GM18511 (cell line): Measurements from ENCODE around the gene PCAT6.
"Not testable (repeated sequence)": the region's sequence is repeated elsewhere in the genome, so short reads cannot be mapped to it uniquely, and the experiment has no call there.

Experiments used
- ATAC-seq: cut with Tn5 transposase; IDR thresholded peaks from one replicate; pipeline ENCODE4 v1.9.1; 2021; ENCODE audit warnings: mild to moderate bottlenecking, moderate library complexity; ENCODE audit not compliant: unreplicated experiment

Gene PCAT6

DNA sequence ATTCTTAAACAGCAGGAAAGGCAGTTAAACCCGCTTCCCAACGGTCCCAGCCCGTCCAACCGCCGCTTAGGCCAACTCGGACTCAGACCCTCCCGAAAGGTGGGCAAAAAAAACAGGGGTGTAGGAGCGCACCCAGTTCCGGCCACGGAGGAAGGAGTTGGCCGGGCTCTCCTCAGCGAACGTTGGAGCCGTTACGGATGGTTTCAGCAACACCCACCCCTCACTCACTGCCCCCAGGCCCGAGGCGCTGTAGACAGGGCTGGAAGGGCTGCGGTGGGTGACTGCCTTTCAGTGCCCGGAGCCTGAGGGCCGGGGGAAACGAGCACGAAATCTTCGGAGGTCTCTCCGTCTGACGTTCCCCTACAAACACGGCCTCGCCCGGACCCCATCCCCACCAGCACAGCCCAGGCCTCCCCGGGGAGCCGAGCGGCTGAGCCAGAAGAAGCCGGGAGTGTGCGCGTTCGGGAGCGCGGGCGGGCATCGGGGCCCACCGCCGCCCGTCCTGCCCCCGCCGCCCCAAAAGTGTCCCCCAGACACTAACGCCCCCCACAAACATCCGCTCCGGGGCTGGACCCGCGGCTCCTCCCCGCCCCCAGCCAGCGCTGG, 3.8 kb upstream of the PCAT6 start:
- no peak for ATAC-seq

DNA sequence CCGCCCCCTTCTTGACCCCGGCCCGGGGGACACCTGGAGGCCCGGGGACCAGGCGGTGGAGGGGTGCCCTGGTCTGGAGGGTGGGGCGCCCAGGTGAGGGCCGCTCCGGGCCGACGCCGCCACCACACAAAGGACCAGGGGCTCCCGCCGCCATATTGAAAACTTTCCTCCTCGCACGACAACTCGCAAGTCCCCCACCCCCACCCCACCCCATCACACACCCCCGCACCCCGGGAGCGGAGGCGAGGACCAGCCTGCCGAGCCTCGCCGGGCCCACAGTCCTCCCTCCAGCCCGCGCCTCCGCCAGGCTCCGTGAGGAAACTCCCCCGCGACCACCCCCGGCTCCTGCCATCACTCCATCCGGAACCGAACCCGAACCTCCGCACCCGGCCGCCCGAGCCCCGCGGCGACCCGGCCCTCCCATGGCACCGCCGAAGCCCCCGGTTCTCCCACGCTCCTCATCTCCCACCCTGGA, 3.3 kb upstream of the PCAT6 start:
- no peak for ATAC-seq

DNA sequence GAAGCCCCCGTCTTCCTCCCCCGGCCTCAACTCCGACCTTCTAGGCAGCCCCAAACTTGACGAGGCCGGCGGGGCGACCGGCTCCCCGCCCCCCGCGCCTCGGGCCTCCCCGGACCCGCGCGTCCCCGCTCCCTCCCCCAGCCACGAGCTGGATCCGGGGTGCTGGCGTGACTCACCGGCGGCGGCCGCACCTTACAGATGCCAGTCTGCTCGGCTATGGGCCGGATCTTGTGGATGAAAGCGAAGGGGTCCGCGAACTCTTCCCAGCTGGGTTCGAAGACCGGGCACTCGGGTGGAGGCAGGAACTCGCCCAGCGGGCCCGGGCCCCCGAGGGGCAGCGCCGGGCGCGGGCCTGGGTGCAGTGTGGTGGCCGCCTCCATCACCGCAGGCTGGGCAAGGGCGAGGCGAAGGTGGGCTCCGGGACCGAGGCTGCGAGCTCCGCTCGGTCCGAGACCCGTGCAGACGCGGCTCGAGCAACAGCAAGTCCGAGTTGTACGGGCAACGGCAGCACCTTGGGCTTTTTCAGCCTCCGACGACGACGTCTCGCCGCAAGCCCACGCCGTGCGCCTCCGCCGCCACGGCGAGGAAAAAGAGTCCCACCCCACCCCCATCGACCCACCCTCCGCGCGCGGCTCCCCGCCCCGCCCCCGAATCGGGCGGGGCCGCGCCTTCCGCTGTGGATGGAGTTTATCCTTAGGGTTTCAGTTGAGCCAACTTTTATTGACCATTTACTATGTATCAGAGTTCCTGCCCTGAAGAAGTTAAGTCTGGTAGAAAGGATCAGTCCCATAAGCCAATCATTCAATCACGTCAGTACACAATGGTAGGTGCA, 2.6 kb upstream of the PCAT6 start, which contains the start of gene KDM5B:
Gene KDM5B, minus strand, starts transcription at position 496 of the 832 bp plus-strand sequence. Its CDS starts 116 bp downstream, at position 380.
- ATAC-seq: no peak

DNA sequence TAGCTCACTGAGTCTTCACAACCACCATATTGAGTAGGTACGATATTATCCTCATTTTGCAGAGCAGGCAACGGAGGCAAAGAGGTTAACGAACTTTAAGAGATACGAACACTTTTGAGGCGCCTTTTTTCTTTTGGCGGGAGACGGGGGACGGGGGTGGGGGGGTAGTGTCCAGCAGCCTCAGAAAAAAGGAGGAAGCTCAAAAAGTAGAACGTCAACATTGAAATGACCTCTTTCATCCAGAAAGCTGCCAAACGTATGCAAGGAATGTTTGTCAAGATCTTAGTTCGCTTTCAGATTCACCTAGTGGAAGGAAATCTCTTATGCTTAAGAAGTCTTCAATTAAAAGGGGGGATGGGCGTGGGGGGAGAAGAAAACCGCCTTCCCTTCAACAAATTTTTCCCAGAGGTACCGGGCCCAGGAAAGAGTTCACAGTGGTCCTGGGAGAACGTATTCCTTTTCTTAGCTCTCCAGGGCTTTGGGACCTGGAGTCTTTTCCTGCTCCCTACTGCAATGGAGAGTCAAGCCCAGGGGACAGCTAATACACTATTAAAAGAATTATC, 1.1 kb upstream of the PCAT6 start:
- ATAC-seq: no peak

DNA sequence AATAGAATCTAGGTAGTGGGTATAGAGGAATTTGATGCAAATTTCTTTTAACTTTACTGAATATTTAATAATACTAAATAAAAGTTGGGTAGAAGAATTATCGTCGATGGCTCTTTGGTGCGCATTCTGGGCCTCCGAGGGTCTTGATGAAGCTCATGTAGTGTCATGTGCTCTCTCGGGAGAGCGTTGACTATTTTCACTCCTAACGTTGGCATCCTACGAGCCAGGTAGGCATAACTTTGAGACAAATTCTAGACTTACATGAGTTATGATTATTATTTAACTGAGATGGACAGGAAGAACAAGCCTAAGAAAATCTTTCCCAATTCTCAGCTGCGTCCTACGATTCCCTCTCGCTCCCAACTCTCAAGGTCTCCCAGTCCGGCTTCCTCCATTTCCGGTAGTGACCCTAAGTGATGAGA, 550 bp upstream of the PCAT6 start:
- no peak for ATAC-seq

DNA sequence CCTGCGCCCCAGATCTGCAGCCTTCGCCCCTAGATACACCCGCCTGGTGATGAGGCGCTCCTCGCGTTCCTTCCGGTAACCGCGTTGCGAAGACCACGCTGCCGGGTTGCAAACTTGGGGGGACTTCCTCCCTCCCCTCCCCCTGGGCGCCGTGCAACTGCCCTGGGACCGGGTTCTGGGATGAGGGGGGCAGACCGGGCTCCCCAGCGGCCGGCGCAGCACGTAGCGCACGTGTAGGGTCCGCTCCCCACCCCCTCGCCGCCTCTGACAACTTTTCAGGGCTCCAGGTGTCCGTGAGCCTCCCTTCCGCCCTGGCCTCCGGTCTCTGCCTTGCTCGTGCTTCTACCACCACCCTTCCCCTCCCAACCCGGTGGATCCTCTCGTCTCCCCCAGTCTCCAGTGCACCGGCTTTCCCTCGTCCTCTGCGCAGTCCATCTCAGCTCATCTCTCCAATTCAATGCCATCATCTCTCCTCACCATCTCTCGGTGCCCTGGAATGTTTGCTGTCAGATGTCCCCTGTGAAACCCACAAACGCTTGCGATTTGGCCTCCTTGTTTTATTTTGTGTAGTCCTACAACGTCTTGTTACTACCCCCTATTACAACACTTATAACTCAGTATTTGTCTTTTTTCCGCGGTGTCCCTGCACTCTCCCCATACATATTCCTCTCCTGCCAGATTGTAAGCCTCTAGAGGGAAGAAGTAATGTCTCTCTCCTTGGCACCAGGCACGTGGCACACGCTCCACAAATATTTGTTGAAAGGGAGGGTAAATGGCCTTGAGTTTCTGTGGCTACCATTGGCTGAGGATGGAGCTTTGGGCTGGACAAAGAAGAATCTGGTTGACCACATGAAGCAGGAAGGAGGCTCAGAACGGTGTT, 782 bp downstream of the PCAT6 start:
- ATAC-seq: peak; percentile 38

DNA sequence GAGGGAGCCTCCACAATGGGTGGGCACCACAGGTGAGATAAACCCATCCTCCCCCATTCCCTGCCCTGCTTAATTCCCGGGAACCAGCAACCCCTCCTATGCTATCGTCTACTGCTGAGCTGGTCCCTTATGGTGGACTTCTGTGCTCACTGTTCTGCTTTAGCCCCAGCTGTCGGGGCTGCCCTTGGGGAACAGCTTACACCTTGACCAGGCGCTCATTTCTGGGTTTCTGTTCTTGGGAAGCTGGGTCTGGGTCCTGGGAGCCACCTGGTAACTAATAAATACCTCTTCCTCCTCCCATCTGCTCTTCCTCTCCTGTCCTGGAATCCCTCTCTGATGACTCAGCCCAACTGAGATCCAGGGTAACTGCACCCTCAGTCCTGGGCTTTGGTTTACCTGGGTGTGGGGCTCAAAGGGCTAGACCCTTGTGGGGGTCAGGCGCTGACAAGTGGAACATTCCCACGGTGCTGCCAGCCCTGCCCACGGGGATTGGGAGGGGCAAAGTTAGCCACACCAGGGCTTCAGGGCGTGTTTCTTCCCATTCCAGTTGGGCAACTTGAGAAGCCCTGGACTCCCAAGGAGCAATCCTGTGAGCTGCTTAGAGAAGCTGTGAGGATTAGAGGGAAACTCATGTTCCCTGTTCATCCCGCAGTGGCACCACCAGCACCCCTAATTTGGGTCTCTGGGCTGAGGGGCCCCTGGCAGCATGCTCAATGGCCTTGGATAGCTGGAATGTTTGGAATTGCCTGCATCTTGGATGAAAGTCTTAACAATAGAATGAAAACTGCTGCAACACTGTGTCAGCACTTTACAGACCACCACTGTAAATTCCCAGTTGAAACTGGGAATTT, 1.6 kb downstream of the PCAT6 start:
- ATAC-seq: no peak

DNA sequence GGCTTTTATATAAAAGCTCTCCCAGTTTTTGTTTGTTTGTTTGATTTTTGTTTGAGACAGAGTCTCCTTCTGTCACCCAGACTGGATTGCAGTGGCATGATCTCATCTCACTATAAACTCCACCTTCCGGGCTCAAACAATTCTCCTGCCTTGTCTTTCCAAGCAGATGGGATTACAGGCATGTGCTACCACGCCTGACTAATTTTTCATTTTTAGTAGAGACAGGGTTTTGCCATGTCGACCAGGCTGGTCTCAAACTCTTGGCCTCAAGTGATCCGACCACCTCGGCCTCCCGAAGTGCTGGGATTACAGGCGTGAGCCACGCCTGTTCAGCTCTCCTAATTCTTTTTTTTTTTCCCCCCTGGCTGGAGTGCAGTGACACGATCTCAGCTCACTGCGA, 4.4 kb downstream of the PCAT6 start:
- ATAC-seq: no peak

DNA sequence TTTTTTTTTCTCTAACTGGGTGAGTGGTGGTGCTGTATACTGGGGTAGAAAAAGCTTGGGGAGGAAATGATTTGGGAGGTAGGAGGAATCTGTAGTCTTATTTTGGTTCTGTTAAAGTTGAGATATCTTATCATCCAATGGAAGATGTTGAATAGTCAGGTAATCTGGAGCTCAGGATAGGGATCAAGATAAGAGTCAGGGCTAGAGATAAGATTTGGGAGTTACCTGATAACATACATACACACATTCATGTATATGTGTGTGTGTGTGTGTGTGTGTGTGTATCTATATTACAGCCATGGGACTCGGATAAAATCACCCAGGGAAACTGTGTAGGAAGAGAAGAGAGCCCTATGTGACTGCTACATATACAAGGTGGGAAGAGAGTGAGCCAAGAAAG, 8.1 kb downstream of the PCAT6 start:
- no peak for ATAC-seq

DNA sequence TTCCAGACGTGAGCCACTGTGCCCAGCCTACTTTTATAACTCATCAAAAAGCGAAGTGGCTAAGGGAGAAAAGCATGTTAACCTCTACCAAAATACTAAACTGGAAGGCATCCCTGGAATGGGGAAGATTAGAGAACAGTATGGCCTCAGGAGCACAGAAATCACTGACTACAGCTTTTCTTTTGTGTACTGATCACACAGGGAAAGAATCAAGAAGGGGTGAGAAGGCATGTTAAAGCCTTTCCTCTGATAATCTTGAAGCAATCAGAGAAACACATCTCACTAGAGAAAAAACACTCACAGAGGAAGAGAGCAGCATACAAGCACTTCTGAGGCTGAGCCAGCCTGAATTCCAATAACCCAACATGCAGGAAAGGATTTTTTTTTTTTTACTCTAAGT, 10.7 kb downstream of the PCAT6 start:
- no peak for ATAC-seq

DNA sequence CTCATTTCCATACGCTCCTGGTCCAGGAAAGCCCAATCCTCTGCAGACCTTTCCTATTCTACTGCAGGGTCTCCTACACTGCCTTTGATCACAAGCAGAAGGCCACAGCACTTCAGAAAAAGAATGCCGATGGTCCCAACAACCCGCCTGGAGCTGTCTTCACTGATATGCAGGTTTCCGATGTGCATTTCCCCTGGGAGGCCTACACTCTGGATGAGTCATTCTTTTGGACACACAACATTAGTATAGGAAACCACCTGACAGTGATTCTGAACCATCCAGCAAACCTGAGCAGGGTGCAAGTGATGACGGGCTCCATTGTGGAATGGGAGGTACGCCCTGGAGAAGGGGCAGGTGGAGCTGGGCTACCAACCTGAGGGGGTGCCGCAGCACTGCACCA, 15.0 kb downstream of the PCAT6 start:
- ATAC-seq: no peak

DNA sequence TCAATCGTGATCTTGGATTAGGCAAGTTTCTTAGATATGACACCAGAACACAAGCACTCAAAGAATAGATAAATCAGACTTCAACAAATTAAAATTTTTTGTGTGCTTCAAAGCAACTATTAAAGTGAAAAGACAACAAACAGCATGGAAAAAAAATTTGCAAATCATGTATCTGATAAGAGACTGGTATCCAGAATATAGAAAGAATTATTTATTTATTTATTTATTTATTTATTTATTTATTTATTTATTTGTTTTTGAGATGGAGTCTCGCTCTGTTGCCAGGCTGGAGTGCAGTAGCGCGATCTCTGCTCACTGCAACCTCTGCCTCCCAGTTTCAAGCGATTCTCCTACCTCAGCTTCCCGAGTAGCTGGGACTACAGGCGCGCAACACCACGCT, 18.5 kb downstream of the PCAT6 start:
- ATAC-seq: not testable (repeated sequence)

DNA sequence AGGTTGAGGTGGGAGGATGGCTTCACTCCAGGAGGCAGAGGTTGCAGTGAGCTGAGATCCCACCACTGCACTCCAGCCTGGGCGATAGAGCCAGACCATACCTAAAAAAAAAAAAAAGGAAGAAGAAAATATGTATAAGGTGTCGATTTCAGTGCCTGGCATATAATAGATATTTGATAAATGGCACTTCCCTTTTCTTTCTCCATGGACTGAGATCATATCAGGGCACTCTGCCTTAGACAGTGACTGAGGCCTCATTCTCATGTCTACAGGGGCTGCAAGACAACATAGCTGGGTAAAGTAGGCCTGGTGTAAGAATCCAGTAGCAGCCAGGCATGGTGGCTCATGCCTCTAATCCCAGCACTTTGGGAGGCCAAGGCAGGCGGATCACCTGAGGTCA, 21.2 kb downstream of the PCAT6 start:
- ATAC-seq: no peak

DNA sequence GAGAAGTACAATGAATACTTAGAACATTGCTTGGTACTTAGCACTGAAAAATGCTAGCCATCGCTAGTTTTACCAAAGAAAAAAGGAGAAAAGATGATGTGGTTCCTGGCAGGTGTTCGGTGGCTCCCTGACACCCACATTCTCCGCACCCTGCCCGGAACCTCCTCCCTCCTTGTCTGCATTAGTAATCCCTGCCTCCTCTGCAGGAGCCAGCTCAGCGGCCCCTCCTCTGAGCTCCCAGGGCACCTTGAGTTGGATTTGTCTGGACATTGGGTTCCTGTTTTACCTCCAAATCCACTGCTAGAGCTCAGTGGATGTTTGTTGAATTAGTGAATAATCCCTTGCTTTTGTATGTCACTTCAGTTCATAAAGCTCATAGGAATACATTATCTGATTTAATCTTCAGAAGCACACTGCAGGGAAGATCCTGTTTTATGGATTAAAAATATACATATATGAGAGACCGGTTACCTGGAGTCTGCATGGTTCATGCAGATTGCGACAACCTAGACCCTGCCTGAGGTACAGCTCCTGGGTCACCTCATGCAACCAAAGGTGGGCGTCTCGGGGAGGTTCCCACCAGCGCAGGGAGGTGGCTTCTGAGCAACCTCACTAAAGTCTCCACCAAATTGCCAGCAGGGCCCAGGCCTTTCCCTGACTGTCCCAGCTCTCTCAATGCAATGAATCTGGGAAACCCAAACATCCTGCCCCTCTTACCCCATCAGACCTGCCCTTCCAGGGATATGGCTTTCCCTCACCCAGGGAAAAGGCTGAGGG, 24.2 kb downstream of the PCAT6 start:
- ATAC-seq: no peak

DNA sequence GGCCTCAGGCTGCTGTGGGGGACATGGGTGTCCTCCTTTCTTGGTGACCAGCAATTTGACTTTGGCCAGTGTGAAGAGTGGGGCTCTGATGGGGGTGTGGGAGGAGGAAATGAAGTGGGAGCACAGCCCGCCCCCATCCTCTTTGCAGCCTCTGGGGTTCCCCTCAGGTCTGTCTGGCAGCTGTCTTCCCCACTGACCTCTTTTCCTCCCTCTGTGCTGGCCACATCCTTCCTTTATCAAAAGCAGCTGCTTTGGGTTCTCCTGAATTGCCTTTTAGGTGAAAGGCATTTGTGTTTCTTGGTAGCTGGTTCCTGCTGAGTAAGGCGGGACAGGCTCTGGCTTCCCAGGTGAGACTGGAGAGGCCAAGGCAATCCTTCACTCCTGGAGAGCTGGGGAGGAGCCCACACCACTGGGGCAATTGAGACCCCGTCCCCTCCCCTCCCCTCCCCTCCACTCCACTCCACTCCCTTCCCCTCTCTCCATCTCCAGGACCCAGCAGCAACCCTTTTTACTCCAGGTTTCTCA, 24.9 kb downstream of the PCAT6 start:
- no peak for ATAC-seq

DNA sequence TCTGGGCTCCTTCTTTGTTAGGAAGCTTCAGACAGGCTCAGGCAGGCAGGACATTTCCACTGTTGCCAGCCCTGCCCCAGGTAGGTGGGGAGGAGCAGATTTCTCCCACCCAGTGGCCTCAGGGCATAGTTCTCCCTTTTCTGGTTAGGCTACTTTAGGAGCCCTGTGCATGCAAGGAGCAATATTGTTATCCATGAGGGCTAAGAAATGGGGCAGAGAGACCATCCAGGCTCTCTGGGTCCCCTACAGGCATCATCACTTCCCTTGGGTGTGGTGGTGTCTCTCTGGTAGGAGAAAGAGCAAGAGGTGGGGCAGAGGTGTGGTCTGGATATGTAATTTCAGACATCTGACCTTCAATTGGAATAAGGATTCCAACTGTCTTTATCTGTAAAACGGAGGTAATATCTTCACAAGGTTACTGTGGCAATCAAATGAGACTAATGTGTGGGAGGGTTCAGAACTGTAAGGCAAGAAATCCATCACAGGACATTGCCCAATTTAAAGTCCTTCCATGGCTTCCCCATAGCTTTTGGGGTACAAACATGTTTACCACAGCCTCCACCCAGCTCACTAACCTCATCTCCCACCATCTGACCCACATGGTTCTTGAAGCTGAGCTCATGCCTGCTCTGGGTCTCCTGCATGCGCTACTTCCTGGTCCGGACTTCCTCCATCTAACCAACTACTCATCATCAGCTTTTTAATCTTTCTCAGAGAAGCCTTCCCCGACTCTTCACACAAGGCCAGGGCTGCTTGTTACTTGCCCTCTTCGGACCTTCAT, 26.1 kb downstream of the PCAT6 start:
- no peak for ATAC-seq

DNA sequence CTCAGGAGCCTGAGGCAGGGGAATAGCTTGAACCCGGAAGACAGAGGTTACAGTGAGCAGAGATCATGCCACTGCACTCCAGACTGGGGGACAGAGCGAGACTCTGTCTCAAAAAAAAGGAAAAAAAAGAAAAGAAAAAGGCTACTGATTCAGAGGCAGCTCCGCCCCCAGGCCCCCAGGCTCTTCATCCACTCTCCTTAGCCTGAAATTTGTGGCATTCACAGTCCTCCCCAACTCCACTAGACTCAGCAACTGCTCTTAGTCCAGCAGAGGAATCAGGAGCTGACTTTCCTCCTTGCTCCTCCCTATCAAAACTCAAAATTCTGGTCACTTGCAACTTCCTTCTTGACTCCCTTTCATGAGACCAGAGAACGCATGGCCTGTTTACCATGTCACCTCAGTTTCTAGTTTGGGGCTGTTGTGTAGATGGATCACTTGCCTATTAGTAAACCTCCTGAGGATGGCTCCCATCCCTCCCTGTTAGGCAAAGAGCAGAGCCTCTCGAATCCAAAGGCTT, 27.1 kb downstream of the PCAT6 start:
- no peak for ATAC-seq

DNA sequence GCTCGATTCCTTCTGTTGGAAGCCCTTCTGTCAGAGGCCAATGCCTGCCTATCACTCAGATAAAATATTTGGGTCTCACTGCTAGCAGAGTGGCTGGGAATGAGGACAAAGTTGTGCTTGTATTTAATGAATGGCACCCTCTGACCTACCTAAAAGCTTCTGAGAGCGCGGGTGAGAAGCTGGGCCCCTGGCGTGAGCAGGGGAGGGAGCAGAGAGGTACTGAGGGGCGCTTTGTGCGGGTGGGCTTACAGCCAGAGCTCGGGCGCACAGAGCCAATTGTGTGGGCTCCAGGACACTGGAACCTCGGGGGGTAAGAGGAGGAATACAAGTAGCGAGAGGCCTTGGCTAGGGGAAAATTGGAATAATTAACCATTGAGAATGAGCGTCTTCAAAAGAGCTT, 32.3 kb downstream of the PCAT6 start:
- no peak for ATAC-seq
